Adrenal gland (tissue), 12 donors: ENCODE data around the gene DNAJB1. TPM values are rescaled to one million over a fixed set of nuclear protein-coding genes. Genes with fewer than 3 reads are reported as not detected.

Source experiments
- DNase-seq, 7 donors: peaks; one replicate each; pipeline ENCODE4 v3.0.0-alpha.2; 2019 to 2020
- H3K27ac ChIP-seq, 5 donors: fragments of 200-600 bp; sonication (generic) in 4 of 5; 1 replicate in 3 of 5; 2 replicates in 2 of 5; pipeline versions ENCODE4 v1.5.1 to v1.8.0; 2016 to 2020; ENCODE audit warnings: mild to moderate bottlenecking in 1 of 5
- H3K27me3 ChIP-seq: fragments of 200-600 bp; 2 replicates; pipeline ENCODE4 v1.8.0; 2021
- H3K36me3 ChIP-seq, 2 donors: fragments of 200-600 bp; replicated peaks in 1 of 2; 1 replicate in 1 of 2; 2 replicates in 1 of 2; pipeline versions ENCODE4 v1.5.1 to v1.8.0; 2018 to 2022
- H3K4me1 ChIP-seq, 2 donors: fragments of 200-600 bp; replicated peaks in 1 of 2; 1 replicate in 1 of 2; 2 replicates in 1 of 2; pipeline versions ENCODE4 v1.5.1 to v1.8.0; 2018 to 2021
- H3K4me3 ChIP-seq, 4 donors: fragments of 200-600 bp; sonication (generic) in 3 of 4; one replicate each; pipeline ENCODE4 v1.5.1; 2016 to 2018
- H3K9me3 ChIP-seq, 3 donors: fragments of 200-600 bp; sonication (generic) in 1 of 3; replicated peaks in 1 of 3; 1 replicate in 2 of 3; 2 replicates in 1 of 3; pipeline versions ENCODE4 v1.5.1 to v1.8.0; 2016 to 2021
- POLR2A ChIP-seq, 2 donors: fragments of 450-650 bp; IDR thresholded peaks; one replicate each; pipeline ENCODE4 v1.6.1; 2017; ENCODE audit warnings: antibody characterized with exemption in 2 of 2, mild to moderate bottlenecking in 2 of 2, moderate library complexity in 1 of 2
- WGBS, 4 donors: extraction: QIAGEN DNeasy Blood & Tissue Kit in 2 of 4; methylation state at CpG; one replicate each; pipeline versions ENCODE4 v1.1.5 to v1.1.7; 2013 to 2017; 5-methylcytosine and 5-hydroxymethylcytosine counted together
- intact Hi-C, 2 donors: fragments of 100-400 bp; cut with DNase I; formaldehyde crosslinking; loops; one replicate each; pipeline versions ENCODE4 v1.14.1 to v1.15.0; 2022 to 2023
- polyA plus RNA-seq, 3 donors: library from polyadenylated mRNA; stranded (reverse); fragments of 200-250 nt in 2 of 3; fragments of 350-450 nt in 1 of 3; fragmentation: Illumina TruSeq in 1 of 3; extraction: RNeasy Lipid Tissue Mini Kit (QIAGEN cat#74804) in 1 of 3; gene quantifications; one replicate each; pipeline ENCODE4 v1.2.3, GENCODE V29; 2013 to 2014
- total RNA-seq, 9 donors: library from RNA; depleted of rRNA in 4 of 9; stranded (reverse); fragments of >200 nt in 4 of 9; fragments of 120-200 nt in 1 of 9; fragmentation: NEBNext Ultra II Directional in 1 of 9; extraction: Animal tissue kit (Norgen Biotek cat#: 25700) in 1 of 9; gene quantifications; one replicate each; pipeline versions ENCODE4 v1.1.0 to v1.2.4, GENCODE V29; 2013 to 2023
- TF ChIP-seq, protein P1 (sequence below), 6 experiments: fragments of 450-650 bp in 4 of 6; fragments of 200-600 bp in 2 of 6; sonication (generic) in 1 of 6; IDR thresholded peaks; 1 replicate in 5 of 6; 2 replicates in 1 of 6; pipeline versions ENCODE4 v1.5.1 to v1.8.0; 2016 to 2021; ENCODE audit warnings: antibody characterized with exemption in 6 of 6, mild to moderate bottlenecking in 2 of 6, moderate library complexity in 1 of 6
- donor health status: healthy with polysubstance abuse.
- donor health status: Bipolar disorder and iron deficiency.
- donor health status: DM: yes; HTN: yes; CAD: no.
- donor health status: DM: no; HTN: no; CAD: no.
- donor health status: DM: no; HTN: no; CAD: no.
- donor health status: DM: yes; HTN: yes; CAD: no.

DNAJB1 gene
- total and polyA plus RNA-seq, 12 donors, result 42.5 to 273 (median 123) TPM

DNA sequence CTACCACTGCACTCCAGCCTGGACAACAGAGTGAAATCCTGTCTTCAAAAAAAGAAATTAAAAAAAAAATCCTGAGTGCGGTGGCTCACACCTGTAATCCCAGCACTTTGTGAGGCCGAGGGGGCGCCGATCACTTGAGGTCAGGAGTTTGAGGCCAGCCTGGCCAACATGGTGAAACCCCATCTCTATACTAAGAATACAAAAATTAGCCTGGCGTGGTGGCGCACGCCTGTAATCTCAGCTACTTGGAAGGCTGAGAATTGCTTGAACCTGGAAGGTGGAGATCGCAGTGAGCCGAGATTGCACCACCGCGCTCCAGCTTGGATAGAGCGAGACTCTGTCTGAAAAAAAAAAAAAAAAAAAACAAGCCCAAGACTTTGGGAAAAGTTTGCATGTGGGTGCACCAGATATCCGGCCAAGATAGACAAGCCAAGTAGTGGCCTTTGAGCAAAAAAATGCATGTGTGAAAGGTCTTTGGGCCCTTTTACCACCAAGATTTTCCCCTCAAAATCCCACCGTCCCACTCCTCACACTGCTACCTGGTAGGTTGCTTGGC lies 5.7 kb downstream of the DNAJB1 start:
- H3K27ac ChIP-seq, result peak overlapping the region in 4 of 5 donors; percentile 25 to 100 (median 69)
- peak in 1 of 7 donors; percentile 53 for DNase-seq
- 91 to 92% (median 91%) methylated on average over 14 of the region's 14 CpGs for WGBS, 4 donors
- peaks cover 30 to 44% of the 10 kb centered on the region in 2 donors for H3K4me1 ChIP-seq
- no peaks in the 10 kb centered on the region for H3K27me3 ChIP-seq
- H3K4me3 ChIP-seq, result no peak overlapping the region
- TF ChIP-seq, protein P1, sequence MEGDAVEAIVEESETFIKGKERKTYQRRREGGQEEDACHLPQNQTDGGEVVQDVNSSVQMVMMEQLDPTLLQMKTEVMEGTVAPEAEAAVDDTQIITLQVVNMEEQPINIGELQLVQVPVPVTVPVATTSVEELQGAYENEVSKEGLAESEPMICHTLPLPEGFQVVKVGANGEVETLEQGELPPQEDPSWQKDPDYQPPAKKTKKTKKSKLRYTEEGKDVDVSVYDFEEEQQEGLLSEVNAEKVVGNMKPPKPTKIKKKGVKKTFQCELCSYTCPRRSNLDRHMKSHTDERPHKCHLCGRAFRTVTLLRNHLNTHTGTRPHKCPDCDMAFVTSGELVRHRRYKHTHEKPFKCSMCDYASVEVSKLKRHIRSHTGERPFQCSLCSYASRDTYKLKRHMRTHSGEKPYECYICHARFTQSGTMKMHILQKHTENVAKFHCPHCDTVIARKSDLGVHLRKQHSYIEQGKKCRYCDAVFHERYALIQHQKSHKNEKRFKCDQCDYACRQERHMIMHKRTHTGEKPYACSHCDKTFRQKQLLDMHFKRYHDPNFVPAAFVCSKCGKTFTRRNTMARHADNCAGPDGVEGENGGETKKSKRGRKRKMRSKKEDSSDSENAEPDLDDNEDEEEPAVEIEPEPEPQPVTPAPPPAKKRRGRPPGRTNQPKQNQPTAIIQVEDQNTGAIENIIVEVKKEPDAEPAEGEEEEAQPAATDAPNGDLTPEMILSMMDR (IDR thresholded peaks at IDR 0.05), result no peak
- no peak for TF ChIP-seq POLR2A (IDR thresholded peaks at IDR 0.05)
- H3K9me3 ChIP-seq, result no peaks in the 10 kb centered on the region
- intact Hi-C loops, result no loop called here
- H3K36me3 ChIP-seq, result peaks cover 0 to 33% of the 10 kb centered on the region in 2 donors

DNA sequence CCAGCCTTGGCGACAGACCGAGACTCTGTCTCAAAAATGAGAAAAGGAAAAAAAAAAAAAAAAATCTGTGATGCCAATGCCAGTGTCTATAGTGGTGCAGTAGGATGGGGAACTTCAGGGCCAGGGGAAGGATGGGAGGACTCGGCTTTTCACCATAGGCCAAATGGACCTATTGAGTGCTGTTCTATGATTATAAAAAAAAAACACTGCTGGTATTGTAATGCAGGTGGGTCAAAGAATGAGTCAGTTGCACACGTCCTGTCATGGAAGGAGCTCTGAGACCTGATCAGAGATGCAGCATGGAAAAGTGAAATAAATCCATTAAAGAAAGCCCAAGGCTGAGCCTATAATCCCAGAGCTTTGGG lies 7.0 kb downstream of the DNAJB1 start:
- peaks cover 0 to 26% of the 10 kb centered on the region in 2 donors for H3K36me3 ChIP-seq
- TF ChIP-seq, protein P1 (IDR thresholded peaks at IDR 0.05), result no peak
- no peak for TF ChIP-seq POLR2A (IDR thresholded peaks at IDR 0.05)
- H3K9me3 ChIP-seq, result no peaks in the 10 kb centered on the region
- no peak for DNase-seq
- peak overlapping the region in 1 of 4 donors; percentile 18 for H3K4me3 ChIP-seq
- 39 to 60% (median 55%) methylated on average over 4 of the region's 4 CpGs for WGBS, 4 donors
- intact Hi-C loops, result no loop called here
- no peaks in the 10 kb centered on the region for H3K27me3 ChIP-seq
- peaks cover 22 to 39% of the 10 kb centered on the region in 2 donors for H3K4me1 ChIP-seq
- H3K27ac ChIP-seq, result peak overlapping the region; percentile 25 to 79 (median 68)

DNA sequence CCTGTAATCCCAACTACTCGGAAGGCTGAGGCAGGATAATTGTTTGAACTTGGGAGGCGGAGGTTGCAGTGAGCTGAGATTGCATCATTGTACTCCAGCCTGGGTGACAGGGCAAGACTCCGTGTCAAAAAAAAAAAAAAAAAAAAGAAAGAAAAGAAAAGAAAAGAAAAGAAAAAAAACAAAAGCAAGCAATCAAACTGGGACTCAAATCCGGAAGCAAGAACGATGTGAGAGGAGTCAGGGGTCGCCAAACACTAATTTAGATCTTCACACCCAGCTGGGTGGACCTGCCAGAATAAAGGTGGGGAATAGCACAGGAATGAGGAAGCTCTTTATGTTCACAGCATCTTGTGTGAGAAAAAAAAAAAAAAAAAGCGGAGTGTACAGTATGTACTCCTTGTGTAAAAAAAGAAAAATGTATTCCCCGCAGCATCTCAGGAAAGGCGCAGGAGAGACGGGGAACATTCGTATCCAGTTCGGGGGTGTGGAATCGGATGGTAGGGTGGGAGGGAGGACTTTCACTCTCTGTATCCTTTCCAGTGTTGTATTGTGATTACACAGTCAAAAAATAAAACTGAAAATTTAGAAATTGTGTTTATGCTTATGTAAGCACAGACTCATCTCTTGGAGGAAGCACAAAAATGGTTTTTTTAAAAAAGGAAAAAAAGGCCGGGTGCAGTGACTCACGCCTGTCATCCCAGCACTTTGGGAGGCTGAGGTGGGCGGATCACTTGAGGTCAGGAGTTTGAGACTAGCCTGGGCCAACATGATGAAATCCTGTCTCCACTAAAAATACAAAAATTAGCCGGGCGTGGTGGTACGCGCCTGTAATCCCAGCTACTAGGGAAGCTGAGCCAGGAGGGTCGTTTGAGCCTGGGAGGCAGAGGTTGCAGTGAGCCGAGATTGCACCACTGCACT lies 7.6 kb downstream of the DNAJB1 start:
- WGBS, 4 donors, result 15 to 24% (median 19%) methylated on average over 22 of the region's 22 CpGs
- H3K27me3 ChIP-seq, result no peaks in the 10 kb centered on the region
- intact Hi-C loops, result no loop called here
- H3K4me1 ChIP-seq, result peaks cover 16 to 33% of the 10 kb centered on the region in 2 donors
- TF ChIP-seq, protein P1 (IDR thresholded peaks at IDR 0.05), result no peak
- peak in 1 of 2 donors; percentile 72 for TF ChIP-seq POLR2A (IDR thresholded peaks at IDR 0.05)
- H3K27ac ChIP-seq, result peak overlapping the region; percentile 66 to 80 (median 73)
- H3K9me3 ChIP-seq, result no peaks in the 10 kb centered on the region
- peak overlapping the region in 1 of 4 donors; percentile 18 for H3K4me3 ChIP-seq
- peaks cover 0 to 20% of the 10 kb centered on the region in 2 donors for H3K36me3 ChIP-seq
- DNase-seq, result peak in 6 of 7 donors; percentile 72 to 89 (median 84)
